HG02943 (cell line): ENCODE results near the gene ZMYND19.
A peak's percentile ranks its signal among the peaks of the same experiment; 100 is the strongest.
"Not testable (repeated sequence)": the region's sequence is repeated elsewhere in the genome, so short reads cannot be mapped to it uniquely, and the experiment has no call there.

Experiments used
- ATAC-seq: cut with Tn5 transposase; IDR thresholded peaks from one replicate; pipeline ENCODE4 v1.9.1; 2021; ENCODE audit warnings: mild to moderate bottlenecking, low read depth, moderate library complexity; ENCODE audit not compliant: unreplicated experiment

ZMYND19 gene

DNA sequence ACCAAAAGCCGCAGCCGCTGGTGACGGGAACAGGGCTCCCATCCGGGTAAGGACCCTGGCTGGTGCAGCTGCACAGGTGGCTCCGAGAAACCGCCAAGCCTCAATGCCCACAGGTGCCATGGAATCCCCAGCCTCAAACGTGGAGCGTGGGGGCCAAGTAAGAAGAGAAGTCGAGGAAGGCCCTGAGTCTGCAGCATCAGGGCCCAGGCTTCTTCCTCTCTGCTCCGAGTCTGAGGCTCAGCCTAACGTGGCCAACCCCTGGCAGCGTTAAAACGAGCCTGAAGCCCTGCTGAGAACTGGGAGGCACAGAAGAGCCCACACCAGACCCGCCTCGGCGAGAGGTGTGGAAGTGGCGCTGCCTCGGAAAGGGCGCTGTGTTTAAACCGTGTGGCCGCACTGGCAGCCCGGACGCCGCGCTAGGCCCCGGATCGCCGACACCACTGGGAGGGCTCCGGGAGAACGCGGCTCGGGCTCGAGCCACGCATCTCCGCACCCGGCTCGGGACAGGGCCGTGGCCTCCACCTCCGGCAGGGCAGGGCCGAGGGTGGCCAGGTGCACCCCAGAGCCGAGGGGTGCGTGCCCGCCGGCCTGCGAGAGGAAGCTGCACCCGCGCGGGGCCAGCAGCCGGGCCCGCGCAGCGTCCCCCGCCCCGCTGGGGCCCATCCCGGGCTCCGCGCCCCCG is 730 bp downstream of the ZMYND19 start:
- peak; percentile 16 for ATAC-seq

DNA sequence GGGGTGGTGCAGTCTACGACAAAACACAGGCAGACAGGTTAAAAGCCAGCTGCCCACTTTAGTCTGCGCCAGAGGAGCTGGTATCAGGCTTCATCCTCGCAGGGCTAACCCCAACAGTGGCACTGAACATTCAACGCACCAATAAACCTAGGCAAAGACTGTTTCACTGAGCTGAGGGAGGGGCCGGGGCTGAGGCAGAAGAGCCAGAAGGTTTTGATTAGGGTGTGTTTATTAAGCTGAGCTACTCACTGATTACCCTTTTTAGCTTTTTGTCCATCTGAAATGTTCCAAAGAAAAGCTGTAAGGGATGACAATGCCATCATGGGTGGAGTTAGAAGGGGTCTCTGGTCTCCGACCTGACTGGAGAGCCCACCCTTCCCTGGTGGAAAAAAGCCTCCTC is 1.4 kb downstream of the ZMYND19 start:
- no peak for ATAC-seq

DNA sequence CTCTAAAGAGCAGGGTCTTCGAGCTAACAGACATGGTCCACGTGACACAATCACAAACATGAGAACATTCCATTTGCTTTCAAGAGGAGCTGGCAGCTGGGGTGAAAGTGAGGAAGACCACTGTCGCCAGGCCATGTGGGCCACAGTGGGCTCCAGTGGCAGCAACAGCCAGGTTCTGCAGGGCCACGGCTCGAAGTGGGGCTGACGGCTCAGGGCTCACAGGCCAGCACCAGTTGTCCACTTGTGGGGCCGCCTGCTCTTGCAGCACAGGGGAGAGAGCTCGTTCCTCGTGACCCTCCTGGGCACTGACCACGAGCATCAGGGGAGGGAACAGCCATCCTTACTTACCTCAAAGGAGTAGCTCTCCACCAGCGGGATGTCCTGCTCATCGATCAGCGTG is 2.0 kb downstream of the ZMYND19 start:
- ATAC-seq = no peak

DNA sequence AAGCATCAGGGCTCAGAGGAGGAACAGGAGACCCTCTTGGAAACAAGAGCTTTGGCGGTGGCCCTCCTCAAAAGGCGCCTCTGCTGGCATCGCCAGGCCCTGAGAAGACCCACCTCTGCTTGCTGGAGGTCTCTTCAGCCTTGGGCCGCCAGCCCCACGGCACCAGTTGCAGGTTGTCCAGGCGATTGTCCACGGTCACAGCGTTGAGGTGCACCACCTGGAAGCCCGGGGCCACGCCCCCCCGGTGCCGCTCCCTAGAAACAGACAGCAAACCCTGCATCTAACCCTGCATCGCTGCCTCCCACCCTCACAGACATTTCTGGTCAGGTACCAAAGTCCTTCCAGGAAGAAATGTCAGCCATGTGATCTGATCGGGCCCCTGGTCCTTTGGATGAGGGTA is 3.5 kb downstream of the ZMYND19 start:
- ATAC-seq = no peak

DNA sequence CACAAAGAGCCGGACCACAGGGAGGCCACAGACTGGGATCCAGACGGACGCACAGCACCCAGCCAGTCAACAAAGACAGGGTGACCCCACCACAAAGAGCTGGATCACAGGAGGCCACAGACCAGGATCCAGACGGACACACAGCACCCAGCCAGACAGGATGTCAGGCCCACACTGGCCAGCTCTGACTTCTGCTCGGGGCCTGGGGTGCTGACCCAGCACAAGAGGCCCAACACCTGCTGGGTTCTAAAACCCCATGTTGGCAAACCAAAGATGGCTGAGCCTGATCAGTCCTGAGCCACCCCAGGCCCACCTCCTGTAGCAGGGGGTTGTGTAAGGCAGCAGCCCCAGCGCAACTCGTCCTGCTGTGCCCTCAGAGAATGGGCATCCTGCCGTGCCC is 6.4 kb downstream of the ZMYND19 start:
- ATAC-seq = no peak

DNA sequence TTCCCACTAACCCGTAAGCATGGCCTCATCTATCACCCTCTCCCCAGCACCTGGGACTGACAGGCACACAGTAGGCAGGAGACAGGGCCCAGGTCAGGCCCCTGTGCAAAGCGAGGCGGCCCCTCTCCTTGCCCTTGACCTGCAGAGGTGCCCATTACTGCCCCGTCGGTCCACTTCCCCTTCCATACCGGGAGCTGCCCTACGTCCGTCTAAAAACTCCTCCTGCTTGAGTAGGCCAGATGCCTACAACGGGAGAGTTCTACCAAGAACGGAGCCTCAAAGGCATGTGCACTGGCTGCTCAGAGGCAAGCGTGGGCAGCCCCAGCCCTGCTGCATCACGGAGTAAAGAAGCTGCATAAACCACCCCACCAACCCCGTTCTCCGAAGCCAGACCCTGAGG is 7.0 kb downstream of the ZMYND19 start:
- no peak for ATAC-seq

DNA sequence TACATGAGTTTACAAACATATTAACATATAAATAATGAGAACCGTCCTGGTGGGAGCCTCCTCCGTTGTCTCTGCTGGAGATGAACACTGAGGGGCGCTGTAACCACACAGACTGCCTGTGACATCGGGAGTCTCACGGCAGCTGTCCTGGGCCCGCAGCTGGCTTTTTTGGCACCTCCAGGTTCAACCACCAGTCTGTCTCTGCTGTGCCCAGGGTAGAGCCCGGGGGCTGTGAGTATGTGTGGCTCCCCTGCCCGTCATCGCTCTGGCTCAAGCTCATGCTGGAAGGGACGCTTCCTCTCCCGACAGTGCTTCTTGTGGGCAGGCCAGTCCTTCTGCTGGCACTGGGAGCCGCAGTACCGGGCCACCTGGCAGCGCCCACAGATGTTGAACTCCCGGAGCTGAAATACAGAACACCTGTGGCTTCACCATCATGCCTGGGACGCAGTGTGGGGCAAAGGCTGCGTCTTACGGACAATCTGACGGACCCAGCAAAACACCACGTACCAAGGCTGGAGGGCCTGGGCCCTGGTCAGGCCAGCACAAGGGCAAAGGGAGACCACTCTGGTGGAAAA is 7.9 kb downstream of the ZMYND19 start:
- no peak for ATAC-seq

DNA sequence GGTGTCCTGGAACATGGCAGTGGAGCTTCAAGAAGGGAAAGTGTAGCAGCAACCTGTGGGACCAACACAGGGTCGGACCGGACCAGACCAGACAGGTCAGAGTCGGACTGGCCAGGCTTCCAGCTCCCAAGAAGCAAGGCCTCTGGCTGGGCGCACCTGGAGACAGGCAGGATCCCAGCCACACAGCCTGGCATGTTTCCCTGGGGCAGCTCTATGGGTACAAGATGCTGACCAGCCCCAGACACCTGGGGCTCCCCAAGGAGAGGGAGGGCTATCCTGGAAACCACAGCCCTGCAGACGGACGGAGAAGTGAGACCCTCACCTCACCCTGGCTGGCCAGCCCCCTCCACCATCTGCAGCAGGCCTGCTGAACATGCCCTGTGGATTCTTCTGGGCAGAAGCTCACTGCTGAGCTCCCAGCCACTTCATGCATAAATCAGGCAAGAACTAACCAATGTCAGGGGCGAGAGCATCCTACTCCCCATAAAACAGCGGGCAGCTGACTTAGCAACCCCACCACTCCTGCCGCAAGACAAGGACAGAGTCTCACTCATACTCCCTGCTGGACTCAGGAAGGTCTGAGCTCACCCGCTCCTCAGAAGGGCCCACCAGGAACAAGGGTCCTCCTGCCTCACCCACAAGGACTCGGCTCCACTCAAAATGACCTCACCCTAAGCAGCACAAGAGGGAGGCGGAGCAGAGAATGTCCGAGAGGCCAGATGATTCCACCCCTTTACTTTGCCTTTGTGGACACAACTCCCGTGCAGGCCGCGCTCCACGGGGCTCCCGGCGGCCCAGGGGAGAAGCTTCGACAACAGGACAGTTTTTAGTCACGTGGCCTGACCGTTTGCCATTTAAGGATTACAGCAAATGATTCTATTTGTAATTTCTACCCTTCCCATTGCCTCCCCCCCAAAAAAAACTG is 8.7 kb downstream of the ZMYND19 start:
- ATAC-seq = no peak

DNA sequence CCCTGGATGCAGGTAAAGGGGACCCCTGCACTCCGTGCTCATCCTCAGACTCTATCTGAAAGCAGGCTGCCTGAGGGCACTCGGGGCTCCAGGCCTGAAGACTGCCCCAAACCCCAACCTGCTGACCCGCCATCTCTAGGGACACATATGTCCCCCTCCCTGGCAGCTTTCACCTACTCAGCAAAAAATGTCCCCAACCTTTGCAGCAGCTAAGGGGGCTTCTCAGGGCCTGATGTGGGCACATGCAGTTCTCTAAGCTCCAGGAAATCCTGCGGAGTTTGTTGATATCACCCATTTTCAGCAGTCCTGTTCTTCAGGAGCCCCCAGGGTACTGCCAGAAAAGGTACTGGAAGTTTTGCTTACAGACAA is 9.4 kb downstream of the ZMYND19 start:
- ATAC-seq = no peak

DNA sequence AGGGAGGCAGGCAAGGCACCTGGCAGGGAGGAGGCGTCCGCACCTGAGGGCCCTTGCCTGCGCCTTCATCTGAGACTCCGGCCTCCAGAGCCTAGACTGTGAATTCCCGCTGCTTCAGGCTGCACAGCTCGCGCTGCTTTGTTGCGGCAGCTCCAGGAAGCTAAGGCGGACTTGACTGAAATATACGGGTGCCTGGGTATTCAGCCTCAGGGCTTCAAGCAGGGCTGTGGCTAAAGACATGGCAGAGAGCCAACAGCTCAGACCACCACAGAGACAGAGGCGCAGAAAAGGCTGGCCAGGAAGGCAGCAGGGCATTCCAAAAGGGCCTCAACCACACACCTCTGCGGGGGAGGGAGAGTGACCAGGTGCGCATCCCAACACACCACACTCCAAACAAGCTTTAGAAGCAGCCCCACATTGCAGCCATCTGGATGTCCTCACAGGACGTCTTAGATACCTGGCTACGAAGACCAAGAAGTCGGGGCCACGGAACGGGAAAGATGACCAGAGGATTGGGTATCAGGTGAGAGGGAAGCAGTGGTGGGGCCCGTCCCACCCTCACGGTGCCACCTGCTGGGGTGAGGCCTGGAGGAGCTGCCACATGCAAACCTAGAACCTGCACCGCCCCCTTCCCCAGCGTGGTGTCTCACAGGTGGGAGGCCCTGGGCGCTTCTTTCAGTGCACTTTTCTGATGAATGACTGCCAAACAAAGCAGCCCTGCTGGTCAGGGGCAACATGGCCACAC is 9.9 kb downstream of the ZMYND19 start:
- ATAC-seq = no peak

DNA sequence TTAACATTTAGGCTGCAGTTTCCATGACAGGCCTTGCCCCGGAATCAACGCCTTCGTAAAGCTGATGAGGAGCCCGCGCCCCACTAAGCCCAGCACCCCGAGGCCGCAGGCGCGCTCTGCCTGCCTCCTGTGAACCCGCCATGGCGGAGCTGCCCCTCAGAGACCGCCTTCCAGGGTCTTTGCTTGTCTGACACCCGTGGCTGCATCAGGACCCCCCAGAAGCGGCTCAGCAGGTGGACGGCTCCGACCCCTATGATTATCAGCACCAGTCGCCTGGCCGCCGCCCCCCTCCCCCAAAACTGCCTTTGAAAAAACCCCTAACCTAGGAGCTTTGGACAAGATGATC is 11.1 kb downstream of the ZMYND19 start:
- ATAC-seq = no peak

DNA sequence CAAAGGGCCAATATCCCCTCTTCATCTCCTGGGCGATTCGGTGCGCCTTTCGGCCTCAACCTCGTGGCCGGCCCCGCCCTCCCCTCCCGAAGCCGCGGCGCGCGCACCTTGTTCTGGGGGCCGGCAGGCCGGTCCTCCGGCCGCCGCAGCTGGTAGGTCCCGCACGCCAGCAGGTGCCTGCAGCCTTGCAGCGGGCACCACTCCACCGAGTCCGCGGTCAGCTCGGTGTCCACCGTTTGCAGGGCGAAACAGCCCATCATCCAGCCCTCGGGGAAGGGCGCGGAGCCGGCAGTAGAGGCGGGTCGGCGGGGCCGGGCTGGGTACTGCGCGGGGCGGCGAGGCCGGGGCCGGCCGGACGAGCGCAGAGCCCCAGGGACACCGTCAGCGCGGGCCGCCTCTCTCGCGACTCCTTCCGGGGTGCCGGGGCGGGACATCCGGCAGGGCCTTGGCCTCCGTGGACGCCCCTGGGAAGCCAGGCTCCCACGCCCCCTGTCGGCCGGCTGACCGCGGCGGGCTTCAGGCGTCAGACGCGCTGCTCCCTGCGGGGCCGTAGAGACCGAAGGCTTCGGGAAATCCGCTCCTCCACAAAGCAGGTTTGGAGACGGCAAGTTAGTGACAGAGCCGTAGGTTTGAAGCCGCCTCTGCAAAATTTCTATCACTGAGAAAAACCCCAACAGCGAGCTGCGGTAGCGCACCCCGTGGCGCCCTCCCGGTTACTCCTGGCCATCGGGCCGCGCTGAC is 11.6 kb downstream of the ZMYND19 start, which contains the start of gene DPH7:
Gene DPH7, minus strand, starts transcription at position 408 of the 741 bp plus-strand sequence. Its CDS starts 148 bp downstream, at position 260.
- peak; percentile 77 for ATAC-seq

DNA sequence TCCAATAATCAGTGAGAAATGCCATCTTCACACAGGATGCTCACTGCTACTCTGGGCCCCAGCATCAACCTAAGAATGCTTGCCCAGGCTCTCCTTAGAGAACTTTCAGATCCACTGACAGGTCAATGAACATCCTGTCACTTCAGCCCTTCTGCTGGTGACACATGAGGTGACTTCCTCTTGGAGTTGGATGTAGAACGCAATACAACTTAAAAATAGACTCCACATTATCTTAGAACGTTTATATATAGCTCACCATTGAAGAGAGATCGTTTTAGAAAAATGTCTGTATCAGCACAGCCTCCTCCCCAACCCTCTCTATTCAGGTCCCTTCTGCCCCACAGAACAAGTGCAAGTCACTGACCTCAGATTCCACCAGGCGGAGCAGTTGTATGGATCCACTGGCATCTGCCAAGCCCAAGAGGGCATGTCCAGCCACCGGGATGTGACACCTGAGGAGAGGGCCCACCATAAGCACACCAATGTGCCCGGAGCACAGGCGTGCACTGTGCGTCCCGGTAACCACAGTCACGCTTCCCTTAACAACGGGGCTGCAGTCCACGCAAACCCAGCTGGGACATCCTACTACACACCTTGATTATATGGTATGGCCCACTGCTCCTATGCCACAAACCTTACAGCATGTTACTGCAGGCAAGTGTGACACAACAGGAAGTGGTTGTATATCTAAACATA is 14.4 kb downstream of the ZMYND19 start:
- ATAC-seq = no peak

DNA sequence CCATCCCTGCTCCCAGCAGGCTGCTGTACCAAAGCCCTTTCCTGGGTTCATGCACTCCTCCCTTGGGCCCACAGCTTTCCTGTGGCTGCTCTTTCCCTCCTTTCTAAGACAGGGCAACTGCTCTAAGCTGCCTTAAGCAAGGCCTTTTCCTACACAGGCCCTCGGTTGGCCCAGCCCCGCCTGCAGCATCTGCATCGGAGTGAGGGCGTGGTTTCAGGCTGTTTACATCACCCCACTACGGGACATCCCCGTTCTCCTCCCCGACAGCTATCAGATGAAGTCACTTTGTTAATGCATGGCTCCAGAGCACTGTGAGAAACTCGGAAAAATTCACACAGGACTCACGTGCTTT is 15.0 kb downstream of the ZMYND19 start:
- ATAC-seq = no peak

DNA sequence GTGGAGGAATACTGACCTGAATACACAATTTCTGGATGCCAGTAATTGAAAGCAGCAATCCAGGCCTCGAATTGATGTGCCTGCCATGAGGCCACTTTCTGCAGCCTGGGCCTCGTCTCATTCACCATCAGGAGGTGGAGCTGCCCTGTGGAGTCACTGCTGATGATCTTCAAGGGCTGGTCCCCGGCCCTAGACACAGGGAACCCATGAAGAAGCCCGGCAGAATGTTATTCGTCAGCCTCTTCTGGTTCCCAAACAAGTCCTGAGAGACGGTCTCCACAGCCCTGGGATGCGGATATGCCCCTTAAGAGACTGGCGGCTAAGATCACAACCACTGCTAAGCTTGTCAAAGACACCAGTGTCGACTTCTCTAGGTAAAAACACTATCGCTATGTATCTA is 16.1 kb downstream of the ZMYND19 start:
- no peak for ATAC-seq

DNA sequence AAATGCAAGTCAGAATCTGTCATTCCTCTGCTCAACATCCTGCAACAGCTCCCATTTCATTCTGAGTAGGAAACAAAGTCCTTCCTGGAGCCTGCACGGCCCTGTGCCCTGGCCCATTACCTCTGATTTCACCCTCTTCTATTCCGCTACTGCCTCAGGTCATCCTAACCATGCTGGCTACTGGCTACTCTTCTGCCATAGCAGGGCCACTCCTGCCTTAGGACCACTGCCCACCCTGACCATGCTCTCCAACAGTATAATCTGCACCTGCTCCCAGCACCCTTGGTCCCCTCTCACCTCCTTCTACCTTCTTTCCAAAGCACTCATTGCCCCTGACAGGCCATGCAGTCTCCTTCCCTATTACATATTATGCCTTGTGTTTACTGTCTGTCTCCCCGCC is 19.7 kb downstream of the ZMYND19 start:
- ATAC-seq = no peak

DNA sequence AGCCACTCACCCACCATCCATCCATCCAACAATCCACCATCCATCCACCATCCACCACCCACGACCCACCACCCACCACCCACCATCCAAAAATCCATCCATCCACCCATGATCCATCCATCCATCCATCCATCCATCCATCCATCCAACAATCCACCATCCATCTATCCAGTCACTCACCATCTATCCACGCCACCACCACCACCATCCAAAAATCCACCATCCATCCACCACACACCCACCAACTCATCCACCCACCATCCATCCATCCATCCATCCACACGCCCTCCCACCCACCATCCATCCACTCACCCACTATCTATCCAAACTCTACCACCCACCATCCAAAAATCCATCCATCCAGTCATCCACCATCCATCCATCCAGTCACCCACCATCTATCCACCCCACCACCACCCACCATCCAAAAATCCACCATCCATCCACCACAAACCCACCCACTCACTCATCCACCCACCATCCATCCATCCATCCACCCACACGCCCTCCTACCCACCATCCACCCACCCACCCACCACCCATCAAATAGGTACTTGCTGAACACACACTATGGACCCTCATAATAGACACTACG is 20.6 kb downstream of the ZMYND19 start:
- no peak for ATAC-seq

DNA sequence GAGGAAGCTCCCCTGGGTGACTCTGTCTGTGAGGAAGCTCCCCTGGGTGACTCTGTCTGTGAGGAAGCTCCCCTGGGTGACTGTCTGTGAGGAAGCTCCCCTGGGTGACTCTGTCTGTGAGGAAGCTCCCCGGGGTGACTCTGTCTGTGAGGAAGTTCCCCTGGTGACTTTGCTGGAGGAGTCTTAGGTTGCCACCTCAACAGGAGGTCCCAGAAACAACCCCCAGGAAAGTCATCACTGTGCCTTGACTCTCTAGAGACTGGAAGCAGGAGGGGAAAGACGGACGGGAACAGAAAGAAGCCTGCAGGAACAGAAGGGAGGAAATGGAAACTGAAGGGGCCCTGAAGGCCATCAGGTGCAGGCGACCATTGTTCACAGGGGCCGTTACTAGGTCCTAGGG is 21.9 kb downstream of the ZMYND19 start:
- not testable (repeated sequence) for ATAC-seq

DNA sequence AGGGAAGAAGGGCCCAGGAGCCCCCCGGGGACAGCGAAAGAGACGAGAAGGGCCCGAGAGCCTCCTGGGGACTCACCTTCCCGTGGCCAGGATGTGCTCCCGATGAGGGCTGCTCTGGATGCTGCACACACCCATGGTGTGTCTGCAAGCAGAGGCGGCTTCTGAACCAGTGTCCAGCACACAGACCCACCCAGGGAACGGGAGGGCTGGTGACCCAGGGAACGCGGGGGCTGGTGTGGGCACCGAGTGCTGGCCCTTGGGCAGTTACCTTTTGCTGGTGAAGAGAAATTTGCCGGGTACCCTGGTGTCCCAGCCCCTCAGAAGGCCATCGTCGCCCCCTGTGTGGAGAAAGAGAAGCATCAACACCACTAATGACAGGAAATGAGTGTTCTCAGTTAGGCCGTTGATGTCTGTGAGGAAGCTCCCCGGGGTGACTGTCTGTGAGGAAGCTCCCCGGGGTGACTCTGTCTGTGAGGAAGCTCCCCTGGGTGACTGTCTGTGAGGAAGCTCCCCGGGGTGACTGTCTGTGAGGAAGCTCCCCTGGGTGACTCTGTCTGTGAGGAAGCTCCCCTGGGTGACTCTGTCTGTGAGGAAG is 25.4 kb downstream of the ZMYND19 start:
- ATAC-seq = no peak
